ENCODE data around the gene PDE6D.

The PDE6D gene

GRCh38 chr2:231713730-231714638 is 67.1 kb downstream of the PDE6D start:
- TF ChIP-seq CTCF (IDR thresholded peaks at IDR 0.05) = peak; percentile 79

GRCh38 chr2:231711677-231712450 is 69.2 kb downstream of the PDE6D start:
- TF ChIP-seq CTCF (IDR thresholded peaks at IDR 0.05) = no peak

- TF ChIP-seq CTCF (IDR thresholded peaks at IDR 0.05) = no peak
Measured at GRCh38 chr2:231710799-231711676, 70.0 kb downstream of the PDE6D start.

GRCh38 chr2:231709981-231710798 is 70.9 kb downstream of the PDE6D start:
- peak; percentile 73 for TF ChIP-seq CTCF (IDR thresholded peaks at IDR 0.05)

GRCh38 chr2:231709636-231709980 is 71.5 kb downstream of the PDE6D start:
- TF ChIP-seq CTCF (IDR thresholded peaks at IDR 0.05) = no peak

GRCh38 chr2:231708773-231709635 is 72.1 kb downstream of the PDE6D start:
- 0 out of 2 replicates have a peak, but pooled peaks have one; percentile 15 for TF ChIP-seq CTCF (IDR thresholded peaks at IDR 0.05)

Data from LNCAP (cell line).